Right atrium auricular region (tissue), 2 donors: Measurements from ENCODE around the gene MADCAM1. TPM values are rescaled to one million over a fixed set of nuclear protein-coding genes. Genes with fewer than 3 reads are reported as not detected.
A peak's percentile ranks its signal among the peaks of the same experiment; 100 is the strongest.

ENCODE experiments used
- DNase-seq: peaks from one replicate; pipeline ENCODE4 v3.0.0-alpha.2; 2019; ENCODE audit warnings: low spot score
- H3K27ac ChIP-seq, 2 donors: fragments of 200-600 bp; sonication (generic); 1 replicate in 1 of 2; 2 replicates in 1 of 2; pipeline ENCODE4 v1.5.1; 2016 to 2019
- H3K27me3 ChIP-seq, 2 donors: fragments of 200-600 bp; sonication (generic); one replicate each; pipeline versions ENCODE4 v1.5.1 to v1.6.0; 2017 to 2019
- H3K36me3 ChIP-seq: fragments of 200-600 bp; sonication (generic); one replicate; pipeline ENCODE4 v1.5.1; 2016
- H3K4me1 ChIP-seq, 2 donors: fragments of 200-600 bp; sonication (generic); one replicate each; pipeline versions ENCODE4 v1.5.1 to v1.6.0; 2017 to 2019
- H3K4me3 ChIP-seq, 2 donors: fragments of 200-600 bp; sonication (generic); 1 replicate in 1 of 2; 2 replicates in 1 of 2; pipeline ENCODE4 v1.5.1; 2017 to 2019; ENCODE audit warnings: mild to moderate bottlenecking in 1 of 2, moderate library complexity in 1 of 2
- H3K9me3 ChIP-seq, 2 donors: fragments of 200-600 bp; sonication (generic); one replicate each; pipeline ENCODE4 v1.5.1; 2019
- CTCF ChIP-seq, 2 donors: fragments of 200-600 bp; sonication (generic); IDR thresholded peaks; one replicate each; pipeline ENCODE4 v1.5.1; 2019; ENCODE audit warnings: antibody characterized with exemption in 2 of 2
- total RNA-seq, 2 donors: library from RNA; depleted of rRNA; stranded (reverse); fragments of >200 nt; gene quantifications; one replicate each; pipeline ENCODE4 v1.1.0, GENCODE V29; 2016

Gene MADCAM1
- total RNA-seq, 2 donors from 2014 or later, result not detected

GRCh38 chr19:507286-508203, 11.3 kb downstream of the MADCAM1 start, which contains the start of gene TPGS1:
TPGS1 (plus strand) TSS chr19:507497; CDS start chr19:507507, 10 bp downstream.
- Histone ChIP-seq H3K9me3 (no peaks in the 10 kb centered on the region), H3K4me3 (peak within 1 kb of the TSS; percentile 98 to 99), H3K27me3 (no peaks in the 10 kb centered on the region), H3K27ac (peak within 1 kb of the TSS; percentile 92 to 95), H3K4me1 (peaks cover 0 to 34% of the 10 kb centered on the region in 2 donors), H3K36me3 (no peaks in the 10 kb centered on the region)
- DNase-seq, result peak; percentile 70
- TF ChIP-seq CTCF (IDR thresholded peaks at IDR 0.05), result no peak

- H3K4me3 ChIP-seq, result peak overlapping the region; percentile 98 to 99
- no peak for TF ChIP-seq CTCF (IDR thresholded peaks at IDR 0.05)
- H3K9me3 ChIP-seq, result no peaks in the 10 kb centered on the region
- H3K36me3 ChIP-seq, result no peaks in the 10 kb centered on the region
- no peak for DNase-seq
- peaks cover 0 to 43% of the 10 kb centered on the region in 2 donors for H3K4me1 ChIP-seq
- peak overlapping the region in 1 of 2 donors; percentile 95 for H3K27ac ChIP-seq
- no peaks in the 10 kb centered on the region for H3K27me3 ChIP-seq
Observed at GRCh38 chr19:508204-509150, 12.2 kb downstream of the MADCAM1 start.

- Histone ChIP-seq H3K4me1 (peaks cover 0 to 43% of the 10 kb centered on the region in 2 donors), H3K27me3 (no peaks in the 10 kb centered on the region), H3K36me3 (no peaks in the 10 kb centered on the region), H3K4me3 (peak overlapping the region in 1 of 2 donors; percentile 24), H3K27ac (peak overlapping the region; percentile 57 to 59), H3K9me3 (no peaks in the 10 kb centered on the region)
- DNase-seq, result peak; percentile 73
- TF ChIP-seq CTCF (IDR thresholded peaks at IDR 0.05), result peak; percentile 71 to 87
Observed at GRCh38 chr19:510606-511100, 14.4 kb downstream of the MADCAM1 start.

- no peak for TF ChIP-seq CTCF (IDR thresholded peaks at IDR 0.05)
- no peak for DNase-seq
- Histone ChIP-seq H3K36me3 (no peaks in the 10 kb centered on the region), H3K27me3 (no peaks in the 10 kb centered on the region), H3K27ac (peak overlapping the region; percentile 57 to 59), H3K4me1 (peaks cover 0 to 42% of the 10 kb centered on the region in 2 donors), H3K4me3 (peak overlapping the region in 1 of 2 donors; percentile 24), H3K9me3 (no peaks in the 10 kb centered on the region)
Observed at GRCh38 chr19:511101-511851, 15.0 kb downstream of the MADCAM1 start.
